Panc1 (cell line): ENCODE measurements around the gene LRRC8C. TPM values are rescaled to one million over a fixed set of nuclear protein-coding genes. Genes with fewer than 3 reads are reported as not detected.

Source experiments
- ATAC-seq: fragments of 200-7000 bp; cut with Tn5 transposase; 2 replicates; pipeline ENCODE4 v1.9.1; 2020; ENCODE audit warnings: mild to moderate bottlenecking, moderate library complexity
- BruUV-seq: library from RNA; stranded (reverse); fragments of 400-500 nt; replicated peaks from 2 replicates; lab custom pipeline; 2021; lab: Mats Ljungman, UMichigan
- CTCF ChIA-PET: fragments of 300-600 bp; sonication (Branson Sonifier 250); formaldehyde crosslinking; loops from one replicate; lab custom pipeline; 2022; ENCODE audit warnings: antibody characterized with exemption; lab: Charles Lee
- POLR2A ChIA-PET: fragments of 300-600 bp; sonication (Branson Sonifier 250); formaldehyde crosslinking; loops from one replicate; lab custom pipeline; 2022; ENCODE audit warnings: antibody characterized with exemption; lab: Charles Lee
- DNase-seq: peaks from one replicate; pipeline ENCODE4 v3.0.0-alpha.2; 2010; ENCODE audit warnings: low read depth, low spot score
- H3K27ac ChIP-seq: 2 replicates; pipeline ENCODE4 v1.5.1; 2011; ENCODE audit warnings: mild to moderate bottlenecking, low read length, inconsistent platforms
- H3K27me3 ChIP-seq: fragments of 200-500 bp; sonication (Bioruptor generic); 2 replicates; pipeline ENCODE4 v1.6.0; 2014; ENCODE audit warnings: low read length, inconsistent platforms; ENCODE audit not compliant: control insufficient read depth, insufficient read depth
- H3K36me3 ChIP-seq: fragments of 200-500 bp; sonication (Bioruptor generic); 2 replicates; pipeline ENCODE4 v1.5.1; 2014; ENCODE audit warnings: inconsistent platforms, mild to moderate bottlenecking, low read length, moderate library complexity; ENCODE audit not compliant: control insufficient read depth, insufficient read depth
- H3K4me1 ChIP-seq: 2 replicates; pipeline ENCODE4 v1.5.1; 2011; ENCODE audit warnings: inconsistent platforms, mild to moderate bottlenecking, low read length, moderate library complexity; ENCODE audit not compliant: control insufficient read depth, insufficient read depth
- H3K4me3 ChIP-seq, 2 experiments: 2 replicates each; pipeline ENCODE4 v1.5.1; 2011 to 2012; ENCODE audit warnings: low read depth in 2 of 2, low read length in 2 of 2, mild to moderate bottlenecking in 2 of 2, inconsistent platforms in 1 of 2, moderate library complexity in 1 of 2
- H3K9me3 ChIP-seq: fragments of 200-500 bp; sonication (Bioruptor generic); 2 replicates; pipeline ENCODE4 v1.5.1; 2014; ENCODE audit warnings: low read depth, mild to moderate bottlenecking, inconsistent platforms, low read length, moderate library complexity; ENCODE audit not compliant: control insufficient read depth, insufficient read depth
- CTCF ChIP-seq: fragments of 450-650 bp; IDR thresholded peaks from 2 replicates; pipeline ENCODE4 v1.5.1; 2017; ENCODE audit warnings: mild to moderate bottlenecking
- POLR2AphosphoS5 ChIP-seq: IDR thresholded peaks from 2 replicates; pipeline ENCODE4 v1.6.1; 2012; ENCODE audit warnings: mild to moderate bottlenecking, low read depth, low read length, moderate library complexity
- REST ChIP-seq, 2 experiments: IDR thresholded peaks; 2 replicates each; pipeline ENCODE4 v1.6.1; 2011 to 2012; ENCODE audit warnings: low read depth in 2 of 2, control low read depth in 1 of 2, low read length in 1 of 2, mild to moderate bottlenecking in 1 of 2, moderate library complexity in 1 of 2; ENCODE audit not compliant: insufficient read depth in 1 of 2
- SIN3A ChIP-seq: IDR thresholded peaks from 2 replicates; pipeline ENCODE4 v1.6.1; 2012; ENCODE audit warnings: low read depth, mild to moderate bottlenecking, low read length, moderate library complexity, borderline replicate concordance; ENCODE audit not compliant: insufficient read depth
- TCF7L2 ChIP-seq: IDR thresholded peaks from 2 replicates; pipeline ENCODE4 v1.6.1; 2011; ENCODE audit warnings: mild to moderate bottlenecking, low read depth, low read length, inconsistent platforms
- in situ Hi-C: cut with HindIII; loops from 2 replicates; pipeline ENCODE4 v1.10.0; 2016; ENCODE audit warnings: low sequenced_read_pairs, low pct_unique_long_range_greater_than_20kb
- intact Hi-C: fragments of 100-400 bp; cut with micrococcal nuclease; formaldehyde crosslinking; loops from one replicate; pipeline ENCODE4 v1.10.0; 2022; ENCODE audit not compliant: unreplicated experiment
- total RNA-seq: library from RNA; stranded (reverse); gene quantifications from one replicate; pipeline ENCODE4 v1.2.1, GENCODE V29; 2021; ENCODE audit not compliant: unreplicated experiment

LRRC8C gene
- total RNA-seq, 1 experiment from 2014 or later, result 17.1 TPM

GRCh38 chr1:89698020-89698560 is 65.2 kb downstream of the LRRC8C start:
- TF ChIP-seq SIN3A (no peak), REST (IDR thresholded peaks at IDR 0.05; ENCODE audit: insufficient read depth in 1 of 2, low read depth in 2 of 2, low read length in 1 of 2) (no peak), CTCF (no peak), TCF7L2 (peak; percentile 97)
- no peak for DNase-seq
- Histone ChIP-seq H3K36me3 (no peaks in the 10 kb centered on the region), H3K27me3 (no peaks in the 10 kb centered on the region), H3K27ac (peak overlapping the region; percentile 48; the same call in 1 of the 2 replicates), H3K9me3 (no peaks in the 10 kb centered on the region), H3K4me3 (no peak overlapping the region), H3K4me1 (peaks cover 6% of the 10 kb centered on the region)
- ChIA-PET POLR2A (no interaction called here), CTCF (no interaction called here)
- in situ Hi-C loops (no loop called here), intact Hi-C loops (no loop called here)
- peak; percentile 51; the same call in 1 of the 2 replicates for ATAC-seq
- no TSS peak for BruUV-seq

- ATAC-seq (no peak; the same call in 1 of the 2 replicates), DNase-seq (no peak)
- peaks cover 6% of the 10 kb centered on the region; the same call in 1 of the 2 replicates for H3K4me1 ChIP-seq
- POLR2A ChIA-PET, result no interaction called here
- no peaks in the 10 kb centered on the region for H3K36me3 ChIP-seq
- in situ Hi-C loops, result no loop called here
- CTCF ChIA-PET, result no interaction called here
- H3K27ac ChIP-seq, result no peak overlapping the region; the same call in 1 of the 2 replicates
- intact Hi-C loops, result no loop called here
- TF ChIP-seq POLR2AphosphoS5 (no peak), REST (IDR thresholded peaks at IDR 0.05; ENCODE audit: insufficient read depth in 1 of 2, low read depth in 2 of 2, low read length in 1 of 2) (no peak), SIN3A (no peak), CTCF (no peak), TCF7L2 (no peak)
- no peak overlapping the region for H3K4me3 ChIP-seq
- H3K9me3 ChIP-seq, result no peaks in the 10 kb centered on the region
- H3K27me3 ChIP-seq, result no peaks in the 10 kb centered on the region
- BruUV-seq, result no TSS peak
These were observed 65.7 kb downstream of the LRRC8C start for GRCh38 chr1:89698624-89699023.
